A549 (cell line): ENCODE results near the gene RHBDF2. TPM values are rescaled to one million over a fixed set of nuclear protein-coding genes. Genes with fewer than 3 reads are reported as not detected.

ENCODE experiments used
- ATAC-seq, 2 experiments: fragments of 200-7000 bp in 1 of 2; fragments of >200 bp in 1 of 2; cut with Nextera tagmentation in 1 of 2; cut with Tn5 transposase in 1 of 2; 3 replicates each; pipeline versions ENCODE4 v1.8.0 to v1.9.1; 2018 to 2020; ENCODE audit warnings: mild to moderate bottlenecking in 1 of 2, moderate library complexity in 1 of 2
- CTCF ChIA-PET: fragments of 300-600 bp; sonication (Branson Sonifier 250); formaldehyde crosslinking; extraction: SDS; loops from one replicate; lab custom pipeline; 2021; ENCODE audit warnings: antibody characterized with exemption, inconsistent platforms; lab: Yijun Ruan, JAX
- POLR2A ChIA-PET: fragments of 350-600 bp; formaldehyde crosslinking; extraction: SDS; loops from one replicate; lab custom pipeline; 2021; ENCODE audit warnings: antibody characterized with exemption, inconsistent platforms; lab: Yijun Ruan, JAX
- DNase-seq, 2 experiments: peaks; one replicate each; pipeline versions ENCODE4 v3.0.0 to v3.0.0-alpha.2; 2011 to 2016; ENCODE audit warnings: low read depth in 1 of 2, low spot score in 1 of 2
- FAIRE-seq: peaks from 2 replicates; lab custom pipeline; 2011; peaks lifted over from hg19 to GRCh38; lab: Jason Lieb, UNC
- H3K27ac ChIP-seq, 2 experiments: fragments of >200 bp; sonication (Bioruptor Twin); formaldehyde crosslinking; 3 replicates each; pipeline ENCODE4 v1.5.1; 2016 to 2017
- H3K4me1 ChIP-seq: fragments of >200 bp; sonication (Bioruptor Twin); formaldehyde crosslinking; 3 replicates; pipeline ENCODE4 v1.6.1; 2016
- H3K4me2 ChIP-seq: fragments of >200 bp; sonication (Bioruptor Twin); formaldehyde crosslinking; 3 replicates; pipeline ENCODE4 v1.6.1; 2016
- H3K4me3 ChIP-seq: fragments of >200 bp; sonication (Bioruptor Twin); formaldehyde crosslinking; 3 replicates; pipeline ENCODE4 v1.5.1; 2016
- H3K9me3 ChIP-seq: fragments of >200 bp; sonication (Bioruptor Twin); formaldehyde crosslinking; 3 replicates; pipeline ENCODE4 v1.6.1; 2016
- BHLHE40 ChIP-seq: IDR thresholded peaks from 2 replicates; pipeline ENCODE4 v1.6.1; 2012; ENCODE audit warnings: low read depth, low read length, inconsistent platforms
- CHD2 ChIP-seq: fragments of 150-350 bp; IDR thresholded peaks from 2 replicates; pipeline ENCODE4 v1.6.1; 2014; ENCODE audit warnings: low read length; ENCODE audit not compliant: partially characterized antibody
- FOSB ChIP-seq: fragments of 250-450 bp; sonication (Bioruptor Pico); IDR thresholded peaks from 2 replicates; pipeline ENCODE4 v1.5.0; 2020; ENCODE audit warnings: mild to moderate bottlenecking, moderate library complexity
- HDAC2 ChIP-seq: fragments of 200-600 bp; sonication (generic); IDR thresholded peaks from 2 replicates; pipeline ENCODE4 v1.6.1; 2016
- JUN ChIP-seq, 2 experiments: fragments of >200 bp; sonication (Bioruptor Twin); formaldehyde crosslinking; IDR thresholded peaks; 2 replicates in 1 of 2; 3 replicates in 1 of 2; pipeline ENCODE4 v1.6.1; 2016 to 2017
- MYC ChIP-seq: IDR thresholded peaks from 2 replicates; pipeline ENCODE4 v1.6.1; 2012; ENCODE audit warnings: mild to moderate bottlenecking, inconsistent platforms, low read length, improper control_type of control experiment, borderline replicate concordance
- NPAS2 ChIP-seq: fragments of 250-450 bp; sonication (Bioruptor Pico); IDR thresholded peaks from 2 replicates; pipeline ENCODE4 v1.8.0; 2022; ENCODE audit warnings: mild to moderate bottlenecking, moderate library complexity, borderline replicate concordance
- NR3C1 ChIP-seq: fragments of >200 bp; sonication (Bioruptor Twin); formaldehyde crosslinking; IDR thresholded peaks from 3 replicates; pipeline ENCODE4 v1.6.1; 2017
- PHF8 ChIP-seq: fragments of 200-600 bp; sonication (generic); IDR thresholded peaks from 2 replicates; pipeline ENCODE4 v1.6.1; 2016; ENCODE audit warnings: low read depth, mild to moderate bottlenecking, antibody characterized with exemption, moderate library complexity, borderline replicate concordance
- POLR2A ChIP-seq: IDR thresholded peaks from 2 replicates; pipeline ENCODE4 v1.6.1; 2012; ENCODE audit warnings: mild to moderate bottlenecking, low read length
- POLR2AphosphoS2 ChIP-seq: conservative IDR thresholded peaks from 2 replicates; pipeline ENCODE4 v1.6.1; 2012; ENCODE audit warnings: low read length, improper control_type of control experiment, inconsistent platforms
- RAD21 ChIP-seq, 2 experiments: fragments of >200 bp in 1 of 2; sonication (Bioruptor Twin) in 1 of 2; formaldehyde crosslinking in 1 of 2; IDR thresholded peaks in 1 of 2; conservative IDR thresholded peaks in 1 of 2; 2 replicates in 1 of 2; 3 replicates in 1 of 2; pipeline ENCODE4 v1.6.1; 2012 to 2018; ENCODE audit warnings: inconsistent platforms in 1 of 2
- RCOR1 ChIP-seq: fragments of 150-350 bp; IDR thresholded peaks from 2 replicates; pipeline ENCODE4 v1.6.1; 2014; ENCODE audit warnings: antibody characterized with exemption, low read length, low read depth
- RFX5 ChIP-seq: fragments of 450-650 bp; IDR thresholded peaks from 2 replicates; pipeline ENCODE4 v1.7.1; 2014; ENCODE audit warnings: antibody characterized with exemption, mild to moderate bottlenecking, moderate library complexity
- TFCP2L1 ChIP-seq: fragments of 250-450 bp; sonication (Bioruptor Pico); IDR thresholded peaks from 2 replicates; pipeline ENCODE4 v1.5.0; 2021; ENCODE audit warnings: mild to moderate bottlenecking
- ZC3H11A ChIP-seq: fragments of 450-650 bp; IDR thresholded peaks from 2 replicates; pipeline ENCODE4 v1.6.1; 2014; ENCODE audit warnings: antibody characterized with exemption, mild to moderate bottlenecking
- ZNF302 ChIP-seq: fragments of 250-450 bp; sonication (Bioruptor Pico); IDR thresholded peaks from 2 replicates; pipeline ENCODE4 v1.9.0; 2021; ENCODE audit warnings: inconsistent platforms, mild to moderate bottlenecking, moderate library complexity
- WGBS: methylation state at CpG from one replicate; pipeline ENCODE4 v1.1.6; 2017; ENCODE audit errors: missing lambda C conversion rate; 5-methylcytosine and 5-hydroxymethylcytosine counted together
- polyA plus RNA-seq, 4 experiments: library from polyadenylated mRNA; depleted of rRNA in 3 of 4; stranded (reverse); fragments of >200 nt; fragmentation: RNase III in 1 of 4; extraction: RNeasy Plus Mini Kit Qiagen cat#74134 plus additional on column Dnase treatment in 1 of 4; gene quantifications; 2 replicates in 3 of 4; 3 replicates in 1 of 4; pipeline ENCODE4 v1.2.3, GENCODE V29; 2011 to 2017
- TF ChIP-seq, protein P1 (sequence below): fragments of 250-450 bp; sonication (Bioruptor Pico); IDR thresholded peaks from 2 replicates; pipeline ENCODE4 v1.5.0; 2021; ENCODE audit warnings: mild to moderate bottlenecking, moderate library complexity, borderline replicate concordance
- TF ChIP-seq, protein P2 (sequence below): fragments of 150-350 bp; IDR thresholded peaks from 2 replicates; pipeline ENCODE4 v1.6.1; 2014; ENCODE audit warnings: low read depth, mild to moderate bottlenecking, low read length
- TF ChIP-seq, protein P3 (sequence below): IDR thresholded peaks from 2 replicates; pipeline ENCODE4 v1.6.1; 2012; ENCODE audit warnings: low read depth, borderline replicate concordance

RHBDF2 gene
- polyA plus RNA-seq, 2 of the 4 experiments (the other 2 are of a cell fraction) = 14.0 to 42.9 TPM

DNA sequence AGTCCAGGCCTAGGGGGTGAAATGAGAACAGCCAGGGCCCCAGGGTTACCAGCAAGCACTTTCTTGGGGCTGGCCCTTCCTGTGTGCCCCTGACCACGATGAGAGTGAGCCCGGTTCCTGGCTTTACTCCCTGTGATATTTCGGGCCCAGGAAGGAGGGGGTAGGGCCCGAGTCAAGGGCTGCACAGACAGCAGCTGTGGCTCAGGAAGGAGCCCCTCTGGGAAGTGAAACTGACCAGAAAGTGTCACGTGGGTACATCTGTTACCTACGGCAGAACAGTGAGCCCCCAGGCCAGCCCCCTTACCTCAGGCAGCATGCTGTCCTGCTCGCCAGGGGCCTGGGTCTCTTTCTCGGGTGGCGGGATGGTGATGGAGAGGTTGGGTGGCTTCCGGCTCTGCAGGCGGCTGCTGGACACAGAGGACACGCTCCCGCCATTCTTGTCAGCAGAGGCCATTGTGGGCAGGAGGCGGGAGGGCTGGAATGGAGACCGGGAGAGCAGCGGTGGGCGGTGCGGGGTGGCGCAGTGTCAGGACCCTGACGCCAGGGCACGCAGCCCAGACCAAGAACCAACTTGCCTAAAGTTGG is 20.1 kb downstream of the RHBDF2 start:
- DNase-seq (no peak), ATAC-seq (no peak), FAIRE-seq (no peak)
- Histone ChIP-seq H3K27ac (0 out of 6 replicates have a peak overlapping the region, but pooled peaks of 1 of the 2 experiments have one; percentile 17), H3K9me3 (no peaks in the 10 kb centered on the region), H3K4me1 (peaks cover 22% of the 10 kb centered on the region), H3K4me2 (no peak overlapping the region), H3K4me3 (no peak overlapping the region)
- ChIA-PET POLR2A (no interaction called here), CTCF (interaction anchor here (2.0 to 64.5 kb wide), 3 partner anchors 13 to 84 kb away, joined by 8 to 1994 read pairs (median 1994); partner anchors contain the start of genes AANAT, RHBDF2 and UBE2O)
- no peak for TF ChIP-seq FOSB (CRISPR knock-in tag)
- no peak for TF ChIP-seq POLR2AphosphoS2
- TF ChIP-seq ZNF302 (CRISPR knock-in tag) = no peak
- TF ChIP-seq NR3C1 = no peak
- no peak for TF ChIP-seq POLR2A
- TF ChIP-seq JUN (IDR thresholded peaks at IDR 0.05) = no peak
- TF ChIP-seq, protein P1, sequence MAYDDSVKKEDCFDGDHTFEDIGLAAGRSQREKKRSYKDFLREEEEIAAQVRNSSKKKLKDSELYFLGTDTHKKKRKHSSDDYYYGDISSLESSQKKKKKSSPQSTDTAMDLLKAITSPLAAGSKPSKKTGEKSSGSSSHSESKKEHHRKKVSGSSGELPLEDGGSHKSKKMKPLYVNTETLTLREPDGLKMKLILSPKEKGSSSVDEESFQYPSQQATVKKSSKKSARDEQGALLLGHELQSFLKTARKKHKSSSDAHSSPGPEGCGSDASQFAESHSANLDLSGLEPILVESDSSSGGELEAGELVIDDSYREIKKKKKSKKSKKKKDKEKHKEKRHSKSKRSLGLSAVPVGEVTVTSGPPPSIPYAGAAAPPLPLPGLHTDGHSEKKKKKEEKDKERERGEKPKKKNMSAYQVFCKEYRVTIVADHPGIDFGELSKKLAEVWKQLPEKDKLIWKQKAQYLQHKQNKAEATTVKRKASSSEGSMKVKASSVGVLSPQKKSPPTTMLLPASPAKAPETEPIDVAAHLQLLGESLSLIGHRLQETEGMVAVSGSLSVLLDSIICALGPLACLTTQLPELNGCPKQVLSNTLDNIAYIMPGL (CRISPR knock-in tag) = no peak
- no peak for TF ChIP-seq HDAC2
- TF ChIP-seq PHF8 = no peak
- TF ChIP-seq NPAS2 (CRISPR knock-in tag) = no peak
- TF ChIP-seq ZC3H11A = no peak
- WGBS = 86% methylated on average over 21 of the region's 21 CpGs

DNA sequence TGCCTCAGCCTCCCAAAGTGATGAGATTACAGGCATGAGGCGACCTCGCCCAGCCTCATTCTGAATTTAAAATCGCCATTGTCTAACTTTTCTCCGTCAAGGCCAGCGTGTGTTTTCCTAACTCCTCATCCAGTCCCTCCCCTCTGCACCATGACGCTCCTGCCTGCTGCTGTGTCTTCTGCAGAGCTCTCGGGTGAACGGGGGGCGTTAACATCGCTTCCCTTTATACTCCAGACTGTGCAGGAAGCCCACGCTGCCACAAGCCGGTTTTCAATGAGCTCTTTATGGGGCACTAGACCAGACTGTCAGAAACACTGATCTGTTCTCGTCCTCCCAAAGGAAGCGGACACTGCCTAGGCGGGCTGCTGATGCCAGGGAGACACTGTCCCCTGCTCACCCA is 20.6 kb downstream of the RHBDF2 start:
- no peak overlapping the region for H3K4me3 ChIP-seq
- no peak for DNase-seq
- peaks cover 20% of the 10 kb centered on the region for H3K4me1 ChIP-seq
- H3K27ac ChIP-seq = no peak overlapping the region
- FAIRE-seq = no peak
- H3K4me2 ChIP-seq = no peak overlapping the region
- 93% methylated on average over 15 of the region's 15 CpGs for WGBS
- TF ChIP-seq PHF8 = no peak
- TF ChIP-seq ZNF302 (CRISPR knock-in tag) = no peak
- no peak for TF ChIP-seq ZC3H11A
- TF ChIP-seq RCOR1 = no peak
- no peak for TF ChIP-seq NR3C1
- TF ChIP-seq, all 56 proteins: peak for 0
- ChIA-PET CTCF (interaction anchor here (2.0 to 64.5 kb wide), 3 partner anchors 13 to 83 kb away, joined by 8 to 1994 read pairs (median 1994); partner anchors contain the start of genes AANAT, RHBDF2 and UBE2O), POLR2A (no interaction called here)
- H3K9me3 ChIP-seq = no peaks in the 10 kb centered on the region
- no peak for ATAC-seq

DNA sequence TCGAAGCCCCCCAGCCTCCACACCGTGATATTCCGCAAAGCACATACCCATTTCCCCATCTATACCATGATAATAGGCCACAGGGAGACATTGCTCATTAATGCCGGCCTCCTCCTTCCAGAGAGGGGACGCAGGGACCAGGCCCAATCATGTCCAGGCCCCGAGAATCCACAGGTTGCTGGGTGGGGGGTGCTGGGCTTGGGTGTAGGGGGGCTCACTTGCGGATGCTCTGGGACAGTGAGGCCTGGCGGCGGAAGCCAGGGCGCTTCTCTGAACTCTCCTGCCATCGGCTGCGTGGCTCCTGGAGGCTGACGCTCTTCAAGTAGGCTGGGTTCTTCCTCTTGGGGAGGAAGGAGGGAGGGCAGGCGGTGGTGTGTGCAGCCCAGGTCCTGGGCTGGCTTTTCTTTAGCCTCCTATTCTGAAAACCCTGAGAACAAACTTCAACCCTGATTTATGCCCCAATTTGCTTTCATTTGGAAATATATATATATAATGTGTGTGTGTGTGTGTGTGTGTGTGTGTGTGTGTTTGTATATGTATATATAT is 21.6 kb downstream of the RHBDF2 start:
- H3K4me1 ChIP-seq = peaks cover 9% of the 10 kb centered on the region
- no peak for TF ChIP-seq RAD21 (conservative IDR thresholded peaks at IDR 0.05 in 1 of 2, IDR thresholded peaks at IDR 0.05 in 1 of 2)
- TF ChIP-seq NPAS2 (CRISPR knock-in tag) = no peak
- DNase-seq (no peak), FAIRE-seq (no peak), ATAC-seq (no peak)
- H3K9me3 ChIP-seq = no peaks in the 10 kb centered on the region
- no peak overlapping the region for H3K27ac ChIP-seq
- no peak overlapping the region for H3K4me3 ChIP-seq
- POLR2A ChIA-PET = no interaction called here
- WGBS = 90% methylated on average over 13 of the region's 14 CpGs
- H3K4me2 ChIP-seq = no peak overlapping the region
- CTCF ChIA-PET = interaction anchor here (2.0 to 64.5 kb wide), 4 partner anchors 14 to 82 kb away, joined by 6 to 1994 read pairs (median 1001); partner anchors contain the start of genes AANAT, RHBDF2 and UBE2O

DNA sequence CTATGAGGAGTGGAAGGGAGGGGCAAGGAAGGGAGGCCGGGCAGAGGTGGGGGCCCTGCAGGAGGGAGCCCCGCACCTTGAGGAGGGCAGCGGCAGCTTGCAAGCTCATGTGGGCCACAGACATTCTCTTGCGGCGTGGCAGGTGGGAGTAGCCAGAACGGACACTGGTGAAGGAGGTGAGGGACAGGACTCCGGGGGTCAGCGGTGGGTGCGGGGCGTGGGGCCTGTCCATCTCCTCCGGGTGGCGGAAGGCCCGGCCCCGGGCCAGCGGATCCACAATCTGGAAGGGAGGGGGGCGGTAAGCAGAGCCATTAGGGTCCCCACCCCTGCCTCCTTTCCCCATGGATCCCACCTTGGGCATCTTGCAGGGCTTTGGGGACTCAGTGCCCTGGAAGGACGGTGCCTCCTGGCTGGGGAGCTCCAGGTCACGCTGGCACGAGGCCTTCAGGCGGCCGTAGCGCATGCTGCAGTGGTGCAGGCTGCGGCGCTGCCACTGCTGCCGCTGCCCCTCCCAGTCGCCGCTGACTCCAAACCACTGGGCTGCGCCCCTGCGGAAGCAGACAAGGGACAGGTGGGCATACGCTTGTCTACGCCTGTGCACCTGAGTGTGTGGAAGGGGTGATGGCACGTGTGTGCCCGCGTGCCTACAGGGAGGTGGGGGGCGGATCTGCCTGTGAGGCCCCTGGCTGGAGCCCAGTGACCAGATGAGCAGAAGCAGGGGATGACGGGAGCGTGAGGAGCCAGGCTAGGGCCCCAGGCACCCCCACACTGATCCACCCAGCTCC is 22.3 kb downstream of the RHBDF2 start:
- Histone ChIP-seq H3K4me3 (no peak overlapping the region), H3K9me3 (no peaks in the 10 kb centered on the region), H3K4me1 (peaks cover 4% of the 10 kb centered on the region; the same call in 2 of the 3 replicates), H3K27ac (no peak overlapping the region), H3K4me2 (no peak overlapping the region)
- WGBS = 94% methylated on average over 32 of the region's 37 CpGs
- CTCF ChIA-PET = interaction anchor here (0.6 to 64.5 kb wide), 5 partner anchors 15 to 133 kb away, joined by 3 to 1994 read pairs (median 6); partner anchors contain the start of genes AANAT, RHBDF2 and UBE2O
- POLR2A ChIA-PET = no interaction called here
- FAIRE-seq (no peak), ATAC-seq (no peak), DNase-seq (no peak)
- no peak for TF ChIP-seq PHF8
- TF ChIP-seq, protein P2, sequence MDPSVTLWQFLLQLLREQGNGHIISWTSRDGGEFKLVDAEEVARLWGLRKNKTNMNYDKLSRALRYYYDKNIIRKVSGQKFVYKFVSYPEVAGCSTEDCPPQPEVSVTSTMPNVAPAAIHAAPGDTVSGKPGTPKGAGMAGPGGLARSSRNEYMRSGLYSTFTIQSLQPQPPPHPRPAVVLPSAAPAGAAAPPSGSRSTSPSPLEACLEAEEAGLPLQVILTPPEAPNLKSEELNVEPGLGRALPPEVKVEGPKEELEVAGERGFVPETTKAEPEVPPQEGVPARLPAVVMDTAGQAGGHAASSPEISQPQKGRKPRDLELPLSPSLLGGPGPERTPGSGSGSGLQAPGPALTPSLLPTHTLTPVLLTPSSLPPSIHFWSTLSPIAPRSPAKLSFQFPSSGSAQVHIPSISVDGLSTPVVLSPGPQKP = no peak
- no peak for TF ChIP-seq CHD2
- TF ChIP-seq JUN (IDR thresholded peaks at IDR 0.05) = no peak
- no peak for TF ChIP-seq MYC
- TF ChIP-seq, protein P3, sequence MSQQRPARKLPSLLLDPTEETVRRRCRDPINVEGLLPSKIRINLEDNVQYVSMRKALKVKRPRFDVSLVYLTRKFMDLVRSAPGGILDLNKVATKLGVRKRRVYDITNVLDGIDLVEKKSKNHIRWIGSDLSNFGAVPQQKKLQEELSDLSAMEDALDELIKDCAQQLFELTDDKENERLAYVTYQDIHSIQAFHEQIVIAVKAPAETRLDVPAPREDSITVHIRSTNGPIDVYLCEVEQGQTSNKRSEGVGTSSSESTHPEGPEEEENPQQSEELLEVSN = no peak
- no peak for TF ChIP-seq BHLHE40
- TF ChIP-seq TFCP2L1 (CRISPR knock-in tag) = no peak
- no peak for TF ChIP-seq RFX5
